GM19324 (cell line): ENCODE results near the gene NPAS3.

ENCODE experiments used
- ATAC-seq: cut with Tn5 transposase; IDR thresholded peaks from one replicate; pipeline ENCODE4 v1.9.1; 2021; ENCODE audit warnings: mild to moderate bottlenecking, moderate library complexity; ENCODE audit not compliant: unreplicated experiment, low FRiP score

The NPAS3 gene

DNA sequence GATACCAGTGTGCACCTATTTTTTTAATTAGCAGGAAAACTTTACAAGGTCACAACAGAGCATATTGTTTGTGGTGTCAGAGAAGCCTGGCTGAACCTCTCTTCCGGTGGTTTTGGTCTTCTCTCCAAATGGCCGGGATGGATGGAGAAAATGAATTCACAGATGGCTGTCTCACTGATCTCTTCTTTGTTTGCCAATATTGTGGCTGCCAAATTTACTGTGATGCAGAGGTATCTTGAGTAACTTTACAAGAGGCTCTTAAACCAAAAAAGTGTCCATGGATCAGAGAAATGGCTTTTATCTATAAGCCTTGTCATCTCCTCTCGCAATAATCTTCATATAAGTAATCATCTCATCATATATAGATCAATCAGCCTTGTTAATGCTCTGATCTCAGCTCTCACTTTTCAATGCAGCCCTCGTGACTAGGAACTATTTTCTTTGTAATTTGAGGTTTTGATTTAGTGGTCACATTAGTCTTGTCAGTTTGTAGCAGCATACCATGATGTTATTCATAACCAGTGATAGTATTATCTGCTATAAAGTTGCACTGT lies 704.1 kb downstream of the NPAS3 start:
- ATAC-seq, result no peak

DNA sequence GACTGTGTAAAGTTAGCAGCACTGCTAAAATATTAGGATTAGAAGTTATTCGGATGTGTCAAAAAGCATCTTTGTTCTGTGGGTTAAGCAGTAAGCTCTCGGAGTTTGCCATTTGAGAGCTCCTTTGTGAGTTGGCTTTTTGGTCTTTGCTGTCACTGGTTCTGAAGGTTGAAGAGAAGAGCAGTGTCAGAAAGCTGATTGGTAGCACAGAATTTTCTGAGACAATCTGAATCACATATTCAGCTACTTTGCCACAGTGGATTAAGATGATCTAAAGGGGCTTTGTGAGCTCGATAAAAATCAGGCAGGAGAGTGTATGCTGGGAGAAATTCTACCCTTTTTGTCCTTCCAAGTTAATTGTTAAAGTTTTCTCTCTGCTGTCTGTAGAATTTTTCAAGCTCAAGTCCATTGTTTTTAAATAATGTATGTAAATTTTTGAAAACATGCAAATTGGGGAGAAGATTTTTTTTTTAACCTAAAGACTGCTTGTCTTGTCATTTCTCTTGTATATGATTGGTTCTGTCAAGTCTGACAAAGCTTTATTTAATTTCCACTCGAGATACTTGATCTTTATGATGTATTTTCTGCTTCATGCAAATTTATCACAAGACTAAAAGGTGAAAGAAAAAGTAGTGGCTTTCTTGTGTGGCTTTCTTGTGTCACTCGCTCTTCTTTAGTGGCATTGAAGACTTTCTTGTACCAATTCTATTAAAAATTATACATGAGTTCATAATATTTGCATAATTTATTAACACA lies 704.9 kb downstream of the NPAS3 start:
- ATAC-seq, result no peak

DNA sequence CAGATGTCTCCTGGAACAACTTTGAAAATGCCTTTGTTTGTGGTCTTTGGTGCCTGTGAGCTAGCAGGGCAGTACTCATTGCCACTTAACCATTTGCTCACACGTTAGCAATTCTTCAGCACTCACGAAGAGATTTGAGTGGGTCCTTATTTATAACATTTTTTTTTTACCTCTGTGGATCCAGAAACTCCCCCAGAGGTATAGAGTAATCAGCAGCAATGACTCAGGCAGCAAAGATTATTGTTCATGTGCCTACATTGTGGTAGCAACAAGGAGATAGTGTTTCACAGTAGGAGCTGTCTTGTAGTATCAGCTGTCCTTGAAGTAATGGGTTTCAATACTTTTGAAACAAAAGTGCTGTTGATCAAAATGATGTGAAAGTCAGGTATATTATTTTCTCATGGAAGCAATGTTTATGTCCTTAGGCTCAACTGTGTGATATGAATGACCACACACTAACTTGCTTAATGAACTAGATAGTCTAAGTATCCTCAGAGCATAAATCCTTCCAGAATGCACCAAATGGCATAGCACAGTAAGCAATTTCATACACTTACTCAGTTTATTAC lies 708.1 kb downstream of the NPAS3 start:
- ATAC-seq, result no peak

DNA sequence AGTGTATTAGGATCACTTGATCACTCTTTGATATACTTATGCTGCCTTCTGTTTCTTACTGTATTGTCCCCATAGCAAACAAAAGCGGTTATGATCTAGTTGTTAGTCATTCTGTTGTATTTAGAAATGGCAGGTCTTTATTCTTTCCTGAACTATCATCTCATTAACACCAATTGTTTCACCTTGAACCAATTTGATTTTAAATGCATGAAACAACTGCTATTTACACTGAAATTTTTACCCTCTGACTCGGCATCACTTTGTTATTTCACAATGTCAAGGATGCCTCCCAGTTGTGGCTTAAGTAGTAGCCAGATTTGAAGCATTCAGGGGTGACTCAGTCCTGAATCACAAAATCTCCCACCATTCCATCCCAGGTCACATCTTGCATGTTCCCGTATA lies 708.7 kb downstream of the NPAS3 start:
- ATAC-seq, result no peak

DNA sequence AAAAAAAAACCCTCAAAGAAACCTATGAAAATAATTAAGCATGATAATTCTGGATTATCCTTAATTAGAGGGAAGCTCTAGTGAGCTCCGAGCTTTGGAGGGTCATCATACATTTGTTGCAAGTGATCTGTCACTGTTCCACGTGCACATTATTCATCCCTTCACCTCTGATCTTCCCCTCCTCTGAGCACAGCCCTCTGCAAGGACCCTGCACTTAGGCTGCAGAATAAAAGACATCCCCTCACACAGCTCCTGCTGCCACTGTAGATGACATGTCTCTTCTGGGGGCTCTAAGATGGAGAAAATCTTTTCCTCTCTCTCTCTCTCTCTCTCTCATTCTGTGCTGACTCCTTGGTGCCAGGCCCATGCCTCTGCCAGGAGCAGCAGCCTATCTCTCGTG lies 711.8 kb downstream of the NPAS3 start:
- ATAC-seq, result no peak

DNA sequence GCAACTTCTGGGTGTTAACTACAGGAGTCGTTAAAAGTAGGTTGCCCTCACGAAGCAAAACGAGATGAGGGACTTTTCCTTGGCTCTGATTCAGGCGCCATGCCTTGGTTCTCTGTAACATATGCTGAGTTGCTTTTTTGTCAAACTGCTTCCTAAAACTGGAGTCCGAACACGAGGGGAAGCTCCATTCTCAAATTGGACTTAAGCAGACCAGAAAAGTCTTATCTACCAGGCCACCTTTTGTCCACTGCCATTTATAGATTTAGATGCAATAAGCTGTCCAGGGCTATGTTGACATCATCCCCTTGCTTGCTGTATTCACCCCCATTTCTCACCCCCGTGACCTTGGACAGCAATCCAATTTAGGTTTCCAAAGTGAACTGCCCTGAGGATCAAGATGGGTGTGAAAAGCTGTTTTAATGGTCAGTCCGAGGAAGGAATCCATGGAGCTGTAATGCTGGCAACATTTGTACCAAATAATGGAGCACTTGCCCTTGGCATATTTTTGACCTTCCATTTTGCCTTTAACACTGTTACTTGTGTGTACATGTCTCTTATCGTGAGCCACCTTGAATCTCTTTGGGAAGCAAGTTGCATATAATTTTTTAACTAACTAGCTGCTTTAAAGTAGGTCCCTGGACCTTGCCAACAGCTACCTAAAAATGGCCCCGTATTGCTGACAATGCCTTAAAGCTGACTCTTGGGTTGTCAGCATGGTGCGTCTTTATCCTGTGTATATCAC lies 714.1 kb downstream of the NPAS3 start:
- ATAC-seq, result no peak

DNA sequence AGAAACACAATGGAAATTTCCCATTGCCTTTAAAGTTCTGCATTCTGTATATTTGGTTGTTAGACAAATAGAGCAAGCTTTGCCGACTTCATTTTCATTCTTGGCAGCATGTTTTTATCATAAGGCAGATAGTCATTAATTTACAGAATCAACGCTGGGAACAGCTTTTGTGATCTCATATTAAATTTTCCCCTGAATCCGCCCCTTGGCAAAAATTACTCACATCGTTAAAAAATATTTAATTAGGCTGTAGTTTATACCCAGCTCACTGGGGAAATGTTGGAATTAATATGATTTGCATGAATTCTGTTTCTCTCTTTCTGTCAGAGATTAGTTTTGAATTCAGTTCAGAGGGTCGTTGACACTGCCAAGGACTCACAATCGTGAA lies 714.6 kb downstream of the NPAS3 start:
- ATAC-seq, result no peak

DNA sequence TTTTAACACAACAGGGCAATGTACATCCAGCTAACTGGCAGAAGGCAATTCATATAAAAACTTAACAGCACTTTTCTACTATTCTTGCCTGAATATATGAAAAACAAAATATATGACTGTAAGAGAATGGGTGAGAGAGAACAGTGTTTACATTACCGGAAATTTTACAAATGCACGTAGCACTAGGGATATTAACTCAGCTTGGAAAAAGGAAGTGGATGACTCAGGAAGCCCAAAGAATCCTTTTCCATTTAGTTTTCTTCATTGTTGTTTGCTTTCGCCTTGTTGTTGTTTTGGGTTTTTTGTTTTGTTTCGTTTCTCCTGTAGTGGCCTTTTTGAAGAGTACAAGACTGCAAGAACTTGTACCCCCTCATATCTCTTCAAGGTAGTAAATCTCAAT lies 716.7 kb downstream of the NPAS3 start:
- no peak for ATAC-seq

DNA sequence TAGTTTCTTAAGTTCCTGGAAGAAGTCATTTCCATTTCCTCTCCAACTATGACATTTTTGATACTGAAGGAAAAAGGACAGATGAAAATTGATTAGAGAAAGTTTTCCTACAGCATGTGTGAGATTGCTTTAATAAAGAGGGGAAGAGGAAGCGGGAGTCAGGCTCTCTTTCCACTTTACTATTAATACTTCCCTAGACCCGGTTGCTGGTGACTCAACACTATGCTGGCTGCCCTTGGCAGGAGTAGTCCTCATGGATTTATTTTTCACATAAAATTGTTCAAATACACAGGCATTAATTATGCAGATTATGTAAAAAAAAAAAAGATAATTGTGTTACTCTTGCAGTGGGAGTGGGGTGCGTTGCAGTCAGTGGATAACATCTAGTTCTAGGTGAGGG lies 718.8 kb downstream of the NPAS3 start:
- no peak for ATAC-seq

DNA sequence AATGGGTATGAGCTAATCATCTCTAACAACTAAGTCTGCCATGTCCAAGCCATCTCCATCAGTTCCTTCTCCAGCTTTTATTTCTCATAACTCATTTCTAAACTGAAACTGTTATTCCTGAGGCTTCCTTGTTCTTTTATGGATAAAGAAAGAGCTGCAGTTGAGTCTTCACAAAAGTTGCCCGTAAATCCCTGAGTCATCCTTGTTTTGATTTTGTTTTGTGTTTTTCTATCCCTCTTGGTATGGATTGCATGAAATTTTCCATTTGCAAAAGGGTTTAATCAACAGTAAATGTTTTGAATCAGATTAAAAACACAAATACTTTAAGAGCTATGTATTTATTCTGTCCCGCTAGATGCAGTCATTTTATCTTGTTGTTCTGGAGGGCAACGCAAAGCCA lies 721.6 kb downstream of the NPAS3 start:
- ATAC-seq, result no peak

DNA sequence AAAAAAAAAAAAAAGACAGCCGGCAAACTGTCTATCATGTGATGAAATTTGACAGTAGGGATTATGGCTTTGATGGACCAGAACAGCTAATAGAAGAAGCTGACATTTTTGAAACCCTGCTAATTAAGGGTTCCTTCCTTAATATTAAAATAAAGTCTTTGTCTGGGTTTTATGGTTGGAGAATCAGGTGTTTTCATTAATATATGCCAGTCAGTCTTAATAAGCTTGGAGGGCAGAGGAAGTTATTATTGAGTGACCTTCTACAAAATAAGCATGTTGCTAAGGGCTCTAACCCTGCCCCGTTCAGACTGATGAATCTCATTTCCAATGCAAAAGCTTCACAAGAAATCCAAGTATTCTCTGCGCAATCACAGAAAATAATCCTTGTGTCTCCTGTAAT lies 722.4 kb downstream of the NPAS3 start:
- no peak for ATAC-seq

DNA sequence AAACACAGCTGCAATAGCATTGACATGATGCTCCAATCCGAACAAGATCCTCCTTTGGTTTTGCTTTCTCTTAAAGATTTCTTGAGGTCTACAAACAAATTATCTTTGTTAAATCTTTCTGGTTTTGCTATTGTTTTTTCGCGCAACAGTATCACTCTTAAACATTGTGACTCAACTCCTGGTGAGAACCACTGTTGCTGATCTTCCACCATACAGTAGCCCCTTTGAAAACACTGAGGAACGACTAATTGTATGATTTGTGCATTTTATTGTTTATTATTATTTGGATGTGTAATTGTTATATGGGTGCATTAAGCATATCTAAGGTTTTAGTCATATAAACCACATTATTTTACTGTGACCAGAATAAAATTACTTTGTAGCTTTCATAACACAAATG lies 729.4 kb downstream of the NPAS3 start:
- ATAC-seq, result no peak

DNA sequence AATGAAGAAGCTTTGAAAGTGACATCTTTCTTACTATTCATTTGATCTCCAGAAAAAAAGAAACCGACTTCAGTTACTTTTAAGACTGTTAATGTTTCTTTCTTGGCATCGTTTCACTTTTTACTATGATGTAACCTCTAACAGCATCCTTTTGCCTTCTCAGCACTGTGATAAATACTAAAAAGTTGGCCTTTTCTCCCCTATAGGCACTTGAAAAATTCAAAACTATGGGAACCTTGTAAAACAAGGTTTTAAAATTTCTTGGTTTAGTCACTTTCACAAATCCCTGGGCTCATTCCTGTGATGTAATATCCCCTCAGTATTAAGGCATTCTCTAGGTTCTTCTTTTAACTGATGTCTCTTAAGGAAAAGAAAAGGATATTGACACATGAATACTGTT lies 730.4 kb downstream of the NPAS3 start:
- ATAC-seq, result no peak

DNA sequence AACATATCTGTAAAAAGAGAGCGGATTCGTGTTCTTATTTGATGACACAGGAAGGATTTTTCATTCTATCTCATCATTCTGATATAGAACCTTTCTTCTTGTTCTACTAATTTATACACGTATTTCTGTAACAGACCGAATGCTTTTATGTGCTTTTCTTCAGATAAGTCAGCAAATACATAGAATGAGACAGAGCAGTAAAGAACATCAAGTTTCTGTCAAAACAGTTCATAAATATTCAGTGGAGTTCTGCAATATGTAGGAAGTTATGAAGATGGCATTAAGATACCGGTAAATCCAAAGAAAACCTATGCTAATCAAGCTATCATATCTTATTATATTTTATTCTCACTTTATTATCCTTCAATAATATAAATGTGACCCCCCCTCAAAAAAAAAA lies 731.6 kb downstream of the NPAS3 start:
- ATAC-seq, result no peak

DNA sequence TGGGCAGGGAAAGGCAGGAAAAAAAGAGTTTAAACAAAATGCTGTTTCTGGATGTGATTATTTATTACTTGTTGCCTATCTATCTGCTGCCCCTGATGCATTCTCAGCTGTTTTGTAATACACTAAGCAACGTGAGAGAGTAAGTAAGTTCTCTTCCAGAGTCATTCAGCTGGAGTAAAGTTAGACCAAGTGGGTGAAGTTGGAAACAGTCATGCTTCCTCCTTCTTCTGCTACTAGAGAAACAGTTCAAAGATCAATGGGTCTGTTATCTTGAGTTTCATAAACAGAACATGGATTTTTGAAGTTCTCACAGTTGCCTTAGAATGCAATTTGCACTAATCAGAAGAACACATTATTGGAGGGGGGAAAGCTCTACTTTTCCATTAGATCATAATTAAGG lies 732.9 kb downstream of the NPAS3 start:
- no peak for ATAC-seq

DNA sequence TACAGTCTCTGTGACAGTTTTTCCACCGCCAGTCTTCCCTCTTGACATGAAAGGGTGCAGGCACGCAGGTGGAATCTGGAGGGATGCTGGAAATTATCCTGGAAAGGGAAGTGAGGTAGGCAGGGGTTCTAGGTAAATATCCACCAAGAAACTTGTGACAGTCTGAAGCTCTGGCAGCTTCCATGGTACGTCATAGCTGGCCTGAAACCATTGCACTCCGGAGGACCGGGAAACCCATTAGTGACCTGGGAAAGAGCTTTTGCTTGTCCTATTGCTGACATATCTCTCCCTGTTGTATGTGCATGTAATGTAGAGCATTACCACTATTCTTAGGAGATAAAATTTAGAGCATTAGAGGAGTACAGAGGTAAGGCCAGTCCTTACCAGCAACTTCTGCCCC lies 736.2 kb downstream of the NPAS3 start:
- no peak for ATAC-seq

DNA sequence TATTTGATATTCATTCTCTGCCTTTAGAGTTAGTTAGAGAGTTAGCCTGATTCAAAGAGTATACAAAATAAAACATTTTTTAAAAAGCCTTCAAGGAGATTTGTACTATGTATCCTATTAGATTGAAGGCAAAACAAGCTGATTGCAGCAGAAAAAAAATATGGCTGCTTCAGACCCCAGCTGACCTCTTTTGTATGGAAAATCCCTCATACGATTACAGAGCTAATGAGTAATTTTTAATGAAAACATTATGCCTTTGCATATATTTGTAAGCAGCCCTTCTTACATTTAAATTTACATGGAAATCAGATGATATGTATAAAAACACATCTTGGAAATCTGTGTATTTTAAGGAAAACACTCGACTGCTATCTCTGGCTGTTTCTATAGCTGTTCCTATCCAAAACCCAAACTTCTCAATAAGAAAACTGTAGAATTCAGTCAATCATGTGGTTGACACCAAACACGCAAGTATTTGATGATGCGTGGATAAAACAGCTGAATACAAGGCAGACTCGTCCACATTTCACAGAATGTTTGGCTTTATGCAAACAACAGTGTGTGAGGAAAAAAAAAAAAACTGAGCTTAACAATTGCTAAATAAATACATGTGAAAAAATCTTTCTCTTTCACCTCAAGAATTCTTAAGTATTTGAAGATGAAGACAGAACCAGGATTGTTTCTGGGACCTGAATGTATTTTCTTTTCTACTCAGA lies 736.9 kb downstream of the NPAS3 start:
- no peak for ATAC-seq

DNA sequence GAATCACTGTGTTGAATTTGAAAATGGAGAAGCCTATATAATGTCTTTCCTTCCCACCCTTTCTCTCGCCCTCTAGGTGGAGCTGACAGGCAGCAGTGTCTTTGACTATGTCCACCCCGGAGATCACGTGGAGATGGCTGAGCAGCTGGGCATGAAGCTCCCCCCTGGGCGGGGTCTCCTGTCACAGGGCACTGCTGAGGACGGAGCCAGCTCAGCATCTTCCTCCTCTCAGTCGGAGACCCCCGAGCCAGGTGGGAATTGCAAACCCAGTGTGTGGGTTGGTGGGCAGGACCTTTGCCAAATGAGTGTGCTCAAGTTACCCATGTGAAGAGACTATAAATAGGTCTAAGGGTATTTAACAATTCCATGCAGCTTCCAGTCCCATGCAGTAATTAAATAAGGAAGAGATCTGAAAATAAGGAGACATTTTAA lies 737.5 kb downstream of the NPAS3 start:
- peak; percentile 68 for ATAC-seq

DNA sequence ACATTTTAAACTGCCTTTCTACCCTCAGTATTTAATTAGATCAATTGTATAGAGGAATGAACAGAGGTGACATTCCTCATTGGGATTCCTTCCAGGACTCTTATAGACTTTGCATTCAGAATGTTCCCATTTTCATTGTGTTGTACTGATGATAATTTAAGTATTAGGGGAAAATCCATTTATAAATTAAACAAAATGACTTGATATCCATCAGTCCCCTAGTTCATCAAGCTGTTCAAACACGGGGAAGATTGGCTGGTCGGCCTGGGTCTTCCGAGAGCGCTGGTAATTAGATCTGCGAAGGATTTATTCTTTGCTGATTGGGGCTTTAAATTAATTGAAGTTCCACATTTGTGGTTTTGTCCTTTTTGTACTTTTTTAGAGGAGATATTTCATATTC lies 738.2 kb downstream of the NPAS3 start:
- ATAC-seq, result no peak

DNA sequence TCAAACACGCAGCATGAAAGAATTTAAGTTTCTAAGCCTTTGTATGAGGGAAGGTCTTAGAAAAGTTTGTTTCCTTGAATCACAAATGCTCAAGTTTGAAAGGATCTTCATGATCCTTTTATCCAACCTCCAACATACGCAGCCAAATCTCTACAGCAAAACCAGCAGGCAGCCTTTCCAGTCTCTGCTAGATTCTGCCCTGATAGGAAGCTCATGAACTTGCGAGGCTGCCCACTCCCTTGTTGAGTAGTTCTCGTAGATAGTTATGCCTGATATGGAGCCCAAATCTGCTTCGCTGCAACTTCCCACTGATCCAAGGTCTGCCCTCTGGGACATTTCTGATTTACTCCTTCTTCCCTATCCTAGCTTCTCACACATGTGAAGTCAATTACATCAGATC lies 739.3 kb downstream of the NPAS3 start:
- no peak for ATAC-seq

DNA sequence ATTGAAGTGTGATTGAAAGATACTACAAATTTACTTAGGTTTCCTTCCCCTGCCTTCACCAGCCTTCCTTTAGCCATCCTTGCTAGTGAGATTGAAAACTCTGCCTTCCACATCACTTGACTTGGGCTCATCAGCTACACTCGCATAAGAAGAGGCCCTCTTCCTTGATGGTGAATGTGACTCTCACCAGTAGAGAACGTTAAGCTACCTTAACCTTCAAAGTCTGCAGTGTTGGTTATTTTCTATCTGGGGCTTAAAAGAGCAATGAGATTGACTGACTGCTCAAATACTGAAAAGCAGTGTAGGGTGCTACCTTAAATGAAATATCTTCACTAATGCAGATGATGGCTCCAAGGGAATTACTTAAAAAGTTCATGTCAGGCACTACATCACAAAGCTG lies 740.3 kb downstream of the NPAS3 start:
- ATAC-seq, result no peak
